Neural crest cell (in vitro differentiated cells): ENCODE data around the gene SEMA6A. TPM values are rescaled to one million over a fixed set of nuclear protein-coding genes. Genes with fewer than 3 reads are reported as not detected.

Experiments used
- DNase-seq: peaks from one replicate; pipeline ENCODE4 v3.0.0; 2021; ENCODE audit warnings: low read depth, mixed read lengths, low spot score
- H3K27ac Mint-ChIP-seq: one replicate; pipeline ENCODE4 v1.8.0; 2021; ENCODE audit warnings: mild to moderate bottlenecking, mixed read lengths; ENCODE audit not compliant: unreplicated experiment
- H3K27me3 Mint-ChIP-seq: 2 replicates; pipeline ENCODE4 v1.8.0; 2021; ENCODE audit warnings: low read depth, mild to moderate bottlenecking, mixed read lengths
- H3K36me3 Mint-ChIP-seq: 2 replicates; pipeline ENCODE4 v1.8.0; 2021; ENCODE audit warnings: low read depth, mild to moderate bottlenecking, mixed read lengths
- H3K4me1 Mint-ChIP-seq: 2 replicates; pipeline ENCODE4 v1.8.0; 2021; ENCODE audit warnings: mixed read lengths
- H3K4me3 Mint-ChIP-seq: one replicate; pipeline ENCODE4 v1.8.0; 2021; ENCODE audit warnings: mild to moderate bottlenecking, mixed read lengths
- H3K9me3 Mint-ChIP-seq: 2 replicates; pipeline ENCODE4 v1.8.0; 2021; ENCODE audit warnings: mixed read lengths
- total RNA-seq: library from RNA; stranded (reverse); gene quantifications from 2 replicates; pipeline ENCODE4 v1.2.1, GENCODE V29; 2021
- TF ChIP-seq, protein P1 (sequence below): fragments of 200-600 bp; sonication (generic); conservative IDR thresholded peaks from 2 replicates; pipeline ENCODE4 v1.5.0; 2021; ENCODE audit warnings: antibody characterized with exemption, mild to moderate bottlenecking

SEMA6A gene
- total RNA-seq, 1 donor from 2014 or later = 30.0 TPM

DNA sequence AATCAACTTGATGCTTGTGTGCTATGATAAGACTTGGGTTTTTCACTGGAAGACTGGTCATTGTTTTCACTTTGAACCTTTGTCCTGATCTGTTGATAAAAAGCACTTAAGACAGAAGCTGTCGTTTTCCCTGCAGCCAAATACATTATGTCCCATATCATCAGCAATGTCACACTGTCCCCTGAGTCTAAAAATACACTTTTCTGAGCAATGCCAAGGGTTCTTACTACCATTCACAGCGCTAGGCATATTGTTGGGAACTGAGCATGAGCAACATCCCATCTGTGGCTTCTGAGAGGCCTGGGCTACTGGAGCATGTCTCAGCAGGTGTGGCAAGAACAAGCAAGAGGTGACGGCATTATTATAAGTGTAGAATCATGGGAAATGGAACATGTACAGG, 81.8 kb downstream of the SEMA6A start:
- H3K27ac Mint-ChIP-seq = peak overlapping the region; percentile 92
- peaks cover 4% of the 10 kb centered on the region for H3K9me3 Mint-ChIP-seq
- H3K4me1 Mint-ChIP-seq = peaks cover 53% of the 10 kb centered on the region
- no peaks in the 10 kb centered on the region for H3K27me3 Mint-ChIP-seq
- no peak overlapping the region for H3K4me3 Mint-ChIP-seq
- peaks cover 38% of the 10 kb centered on the region for H3K36me3 Mint-ChIP-seq
- TF ChIP-seq, protein P1, sequence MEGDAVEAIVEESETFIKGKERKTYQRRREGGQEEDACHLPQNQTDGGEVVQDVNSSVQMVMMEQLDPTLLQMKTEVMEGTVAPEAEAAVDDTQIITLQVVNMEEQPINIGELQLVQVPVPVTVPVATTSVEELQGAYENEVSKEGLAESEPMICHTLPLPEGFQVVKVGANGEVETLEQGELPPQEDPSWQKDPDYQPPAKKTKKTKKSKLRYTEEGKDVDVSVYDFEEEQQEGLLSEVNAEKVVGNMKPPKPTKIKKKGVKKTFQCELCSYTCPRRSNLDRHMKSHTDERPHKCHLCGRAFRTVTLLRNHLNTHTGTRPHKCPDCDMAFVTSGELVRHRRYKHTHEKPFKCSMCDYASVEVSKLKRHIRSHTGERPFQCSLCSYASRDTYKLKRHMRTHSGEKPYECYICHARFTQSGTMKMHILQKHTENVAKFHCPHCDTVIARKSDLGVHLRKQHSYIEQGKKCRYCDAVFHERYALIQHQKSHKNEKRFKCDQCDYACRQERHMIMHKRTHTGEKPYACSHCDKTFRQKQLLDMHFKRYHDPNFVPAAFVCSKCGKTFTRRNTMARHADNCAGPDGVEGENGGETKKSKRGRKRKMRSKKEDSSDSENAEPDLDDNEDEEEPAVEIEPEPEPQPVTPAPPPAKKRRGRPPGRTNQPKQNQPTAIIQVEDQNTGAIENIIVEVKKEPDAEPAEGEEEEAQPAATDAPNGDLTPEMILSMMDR = no peak
- DNase-seq = no peak

DNA sequence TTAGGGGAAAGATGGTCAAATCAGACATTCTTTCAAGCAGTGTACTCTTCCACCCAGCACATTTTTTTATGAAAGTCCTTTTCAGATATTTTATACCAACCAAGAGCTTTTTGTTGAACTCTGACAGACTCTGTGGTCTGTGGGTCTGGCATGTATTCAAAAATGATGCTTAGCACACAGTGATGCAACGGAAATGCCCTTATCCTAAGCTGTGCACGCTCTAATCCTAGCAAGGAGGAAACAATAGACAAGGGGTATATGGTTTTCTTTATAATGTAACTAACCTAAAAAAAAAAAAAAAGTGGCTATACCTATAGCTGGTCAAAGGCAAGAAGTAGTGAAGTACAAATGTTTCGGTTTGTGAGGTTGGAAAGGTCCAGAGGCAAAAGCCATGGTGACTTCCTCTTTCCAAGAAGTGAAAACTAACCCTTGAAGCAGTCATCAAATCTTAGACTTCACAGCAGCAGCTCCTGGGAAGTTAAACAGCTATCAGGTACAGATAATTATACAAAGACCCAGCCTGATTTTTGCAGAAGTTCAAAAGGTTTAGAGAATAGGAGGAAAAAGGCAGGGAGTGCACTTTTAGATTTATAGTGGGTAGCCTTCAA, 82.5 kb downstream of the SEMA6A start:
- no peak for DNase-seq

DNA sequence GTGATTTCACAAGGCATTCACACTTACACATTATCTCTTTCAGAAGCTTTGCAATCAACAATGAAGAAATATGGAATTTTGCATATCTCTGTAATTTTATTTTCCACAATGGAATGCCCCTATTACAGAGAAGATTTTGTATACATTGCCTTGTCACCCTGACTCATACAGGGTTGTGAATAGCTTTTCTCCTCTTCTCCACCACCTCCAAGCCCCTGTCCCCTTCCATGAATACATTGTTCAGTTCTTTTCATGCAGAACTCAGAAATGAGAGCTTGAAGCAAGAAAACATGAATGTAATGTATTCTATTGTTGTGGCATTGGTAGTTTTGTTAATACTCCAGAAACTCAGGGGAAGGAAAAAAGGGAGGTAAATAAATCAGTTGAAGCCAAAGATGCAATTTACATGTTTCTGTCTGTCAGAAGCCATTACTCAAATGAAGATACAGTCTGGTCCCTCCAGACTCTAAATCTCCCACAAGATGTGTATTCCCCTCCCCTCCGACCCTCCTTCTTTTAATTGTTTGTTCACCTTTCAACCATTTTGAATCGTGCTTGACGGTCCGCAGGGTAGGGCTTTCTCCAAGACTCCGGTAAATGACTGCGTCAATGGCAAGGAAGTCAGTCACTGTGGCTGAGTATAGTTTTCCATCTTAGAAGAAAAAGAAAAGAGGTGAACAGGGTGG, 86.1 kb downstream of the SEMA6A start:
- Mint-ChIP-seq H3K9me3 (no peaks in the 10 kb centered on the region), H3K4me3 (no peak overlapping the region), H3K4me1 (peaks cover 27% of the 10 kb centered on the region), H3K27me3 (no peaks in the 10 kb centered on the region), H3K27ac (no peak overlapping the region), H3K36me3 (peaks cover 27% of the 10 kb centered on the region)
- TF ChIP-seq, protein P1 = no peak
- DNase-seq = no peak

More for the DNA sequence above, 82.5 kb downstream of the SEMA6A start:
- Mint-ChIP-seq H3K27me3 (no peaks in the 10 kb centered on the region), H3K4me3 (no peak overlapping the region), H3K36me3 (peaks cover 38% of the 10 kb centered on the region), H3K4me1 (peaks cover 49% of the 10 kb centered on the region), H3K9me3 (peaks cover 4% of the 10 kb centered on the region), H3K27ac (no peak overlapping the region)
- TF ChIP-seq, protein P1 = no peak

DNA sequence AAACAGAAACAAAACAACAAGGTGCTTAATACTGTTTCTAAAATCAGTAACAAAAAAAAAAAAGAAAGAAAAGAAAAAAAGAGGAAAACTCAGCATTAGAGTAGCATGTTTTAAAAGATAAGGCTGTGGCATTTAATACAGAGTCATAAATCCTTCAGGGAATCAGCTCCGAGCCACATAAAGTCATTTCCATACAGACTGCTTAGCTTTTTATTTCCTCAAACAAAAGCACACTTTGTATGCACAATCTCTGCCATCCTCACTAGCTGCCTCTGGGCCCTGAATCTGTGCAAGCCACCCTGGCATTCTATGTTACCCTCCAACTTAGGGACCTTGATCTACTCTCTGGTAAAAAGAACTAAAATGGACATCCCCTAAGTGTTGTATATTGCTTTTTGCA, 87.6 kb downstream of the SEMA6A start:
- peaks cover 28% of the 10 kb centered on the region for H3K36me3 Mint-ChIP-seq
- H3K27ac Mint-ChIP-seq = no peak overlapping the region
- TF ChIP-seq, protein P1 = no peak
- no peak for DNase-seq
- no peaks in the 10 kb centered on the region for H3K27me3 Mint-ChIP-seq
- H3K9me3 Mint-ChIP-seq = no peaks in the 10 kb centered on the region
- H3K4me1 Mint-ChIP-seq = peaks cover 27% of the 10 kb centered on the region
- H3K4me3 Mint-ChIP-seq = no peak overlapping the region

DNA sequence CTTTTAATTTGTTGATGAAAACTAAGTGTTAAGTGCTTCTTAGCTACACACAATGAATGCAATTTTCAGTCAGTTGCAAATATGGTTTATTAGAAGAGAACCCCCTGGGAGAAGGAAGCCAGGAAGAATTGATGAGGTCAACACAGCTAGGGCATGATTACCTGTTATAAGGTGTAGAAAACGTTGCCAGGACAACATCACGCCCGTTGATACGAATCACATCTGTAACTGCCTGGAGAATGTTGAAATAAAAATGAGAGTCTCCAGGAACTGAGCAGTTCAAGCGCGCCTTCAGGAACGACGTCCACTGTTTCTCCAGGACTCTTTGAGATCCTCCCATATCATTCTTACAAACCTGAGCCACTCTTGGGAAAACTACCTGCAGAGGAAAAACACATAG, 88.0 kb downstream of the SEMA6A start:
- H3K27ac Mint-ChIP-seq = no peak overlapping the region
- peaks cover 28% of the 10 kb centered on the region for H3K36me3 Mint-ChIP-seq
- no peaks in the 10 kb centered on the region for H3K9me3 Mint-ChIP-seq
- no peak for DNase-seq
- H3K4me3 Mint-ChIP-seq = no peak overlapping the region
- H3K4me1 Mint-ChIP-seq = peaks cover 27% of the 10 kb centered on the region
- TF ChIP-seq, protein P1 = no peak
- H3K27me3 Mint-ChIP-seq = no peaks in the 10 kb centered on the region
